ENCODE data around the gene PEX11G. TPM values are rescaled to one million over a fixed set of nuclear protein-coding genes. Genes with fewer than 3 reads are reported as not detected.
A peak's percentile ranks its signal among the peaks of the same experiment; 100 is the strongest.

Gene PEX11G
- total and polyA plus RNA-seq, 2 donors = 1.6 to 5.2 TPM

GRCh38 chr19:7494416-7495098, 5.7 kb upstream of the PEX11G start:
- no peak for DNase-seq (ENCODE audit: extremely low spot score)
- WGBS = 31% methylated on average over 13 of the region's 13 CpGs
- H3K27ac ChIP-seq (ENCODE audit: low read depth) = peak overlapping the region; percentile 90

GRCh38 chr19:7492558-7492957, 3.7 kb upstream of the PEX11G start:
- 70% methylated on average over 11 of the region's 11 CpGs for WGBS
- no peaks in the 10 kb centered on the region for H3K4me1 ChIP-seq (ENCODE audit: insufficient read depth)
- H3K36me3 ChIP-seq (ENCODE audit: insufficient read depth) = no peaks in the 10 kb centered on the region
- no peak for DNase-seq (ENCODE audit: extremely low spot score)
- H3K4me3 ChIP-seq (ENCODE audit: low read depth, low read length) = no peak overlapping the region
- H3K27ac ChIP-seq (ENCODE audit: low read depth) = no peak overlapping the region

More at GRCh38 chr19:7494416-7495098, 5.7 kb upstream of the PEX11G start:
- Histone ChIP-seq H3K36me3 (ENCODE audit: insufficient read depth) (no peaks in the 10 kb centered on the region), H3K4me3 (ENCODE audit: low read depth, low read length) (no peak overlapping the region), H3K4me1 (ENCODE audit: insufficient read depth) (no peaks in the 10 kb centered on the region)

GRCh38 chr19:7492142-7492541, 3.3 kb upstream of the PEX11G start:
- Histone ChIP-seq H3K27ac (ENCODE audit: low read depth) (no peak overlapping the region), H3K4me1 (ENCODE audit: insufficient read depth) (no peaks in the 10 kb centered on the region), H3K4me3 (ENCODE audit: low read depth, low read length) (no peak overlapping the region), H3K36me3 (ENCODE audit: insufficient read depth) (no peaks in the 10 kb centered on the region)
- 65% methylated on average over 4 of the region's 4 CpGs for WGBS
- no peak for DNase-seq (ENCODE audit: extremely low spot score)

GRCh38 chr19:7489609-7490044, 792 bp upstream of the PEX11G start:
- H3K36me3 ChIP-seq (ENCODE audit: insufficient read depth) = no peaks in the 10 kb centered on the region
- H3K27ac ChIP-seq (ENCODE audit: low read depth) = no peak overlapping the region
- no peaks in the 10 kb centered on the region for H3K4me1 ChIP-seq (ENCODE audit: insufficient read depth)
- DNase-seq (ENCODE audit: extremely low spot score) = no peak
- 84% methylated on average over 11 of the region's 11 CpGs for WGBS
- H3K4me3 ChIP-seq (ENCODE audit: low read depth, low read length) = no peak overlapping the region

- no peaks in the 10 kb centered on the region for H3K36me3 ChIP-seq (ENCODE audit: insufficient read depth)
- no peaks in the 10 kb centered on the region for H3K4me1 ChIP-seq (ENCODE audit: insufficient read depth)
- DNase-seq (ENCODE audit: extremely low spot score) = no peak
- no peak overlapping the region for H3K4me3 ChIP-seq (ENCODE audit: low read depth, low read length)
- WGBS = 77% methylated on average over 2 of the region's 2 CpGs
- no peak overlapping the region for H3K27ac ChIP-seq (ENCODE audit: low read depth)
These were observed 1.9 kb downstream of the PEX11G start for GRCh38 chr19:7486923-7487322.

GRCh38 chr19:7483720-7484201, 5.1 kb downstream of the PEX11G start:
- 68% methylated on average over 17 of the region's 17 CpGs for WGBS
- no peaks in the 10 kb centered on the region for H3K36me3 ChIP-seq (ENCODE audit: insufficient read depth)
- H3K27ac ChIP-seq (ENCODE audit: low read depth) = no peak overlapping the region
- peak; percentile 25 for DNase-seq (ENCODE audit: extremely low spot score)
- H3K4me3 ChIP-seq (ENCODE audit: low read depth, low read length) = no peak overlapping the region
- H3K4me1 ChIP-seq (ENCODE audit: insufficient read depth) = no peaks in the 10 kb centered on the region

- H3K4me1 ChIP-seq (ENCODE audit: insufficient read depth) = no peaks in the 10 kb centered on the region
- peak; percentile 45 for DNase-seq (ENCODE audit: extremely low spot score)
- no peak overlapping the region for H3K4me3 ChIP-seq (ENCODE audit: low read depth, low read length)
- WGBS = 33% methylated on average over 37 of the region's 37 CpGs
- H3K27ac ChIP-seq (ENCODE audit: low read depth) = no peak overlapping the region
- H3K36me3 ChIP-seq (ENCODE audit: insufficient read depth) = no peaks in the 10 kb centered on the region
These were observed 6.0 kb downstream of the PEX11G start for GRCh38 chr19:7482584-7483439.

- Histone ChIP-seq H3K4me3 (ENCODE audit: low read depth, low read length) (no peak overlapping the region), H3K36me3 (ENCODE audit: insufficient read depth) (no peaks in the 10 kb centered on the region), H3K4me1 (ENCODE audit: insufficient read depth) (no peaks in the 10 kb centered on the region), H3K27ac (ENCODE audit: low read depth) (no peak overlapping the region)
- 85% methylated on average over 7 of the region's 7 CpGs for WGBS
- no peak for DNase-seq (ENCODE audit: extremely low spot score)
These were observed 7.9 kb downstream of the PEX11G start for GRCh38 chr19:7480970-7481255.

GRCh38 chr19:7480222-7480969, 8.4 kb downstream of the PEX11G start:
- Histone ChIP-seq H3K4me1 (ENCODE audit: insufficient read depth) (no peaks in the 10 kb centered on the region), H3K4me3 (ENCODE audit: low read depth, low read length) (no peak overlapping the region), H3K27ac (ENCODE audit: low read depth) (no peak overlapping the region), H3K36me3 (ENCODE audit: insufficient read depth) (no peaks in the 10 kb centered on the region)
- 69% methylated on average over 11 of the region's 11 CpGs for WGBS
- DNase-seq (ENCODE audit: extremely low spot score) = no peak

- 82% methylated on average over 9 of the region's 9 CpGs for WGBS
- DNase-seq (ENCODE audit: extremely low spot score) = no peak
- Histone ChIP-seq H3K4me3 (ENCODE audit: low read depth, low read length) (no peak overlapping the region), H3K36me3 (ENCODE audit: insufficient read depth) (no peaks in the 10 kb centered on the region), H3K4me1 (ENCODE audit: insufficient read depth) (no peaks in the 10 kb centered on the region), H3K27ac (ENCODE audit: low read depth) (no peak overlapping the region)
These were observed 10.0 kb downstream of the PEX11G start for GRCh38 chr19:7478843-7479227.

GRCh38 chr19:7478173-7478842, 10.5 kb downstream of the PEX11G start:
- H3K27ac ChIP-seq (ENCODE audit: low read depth) = no peak overlapping the region
- H3K4me3 ChIP-seq (ENCODE audit: low read depth, low read length) = no peak overlapping the region
- DNase-seq (ENCODE audit: extremely low spot score) = no peak
- 59% methylated on average over 26 of the region's 26 CpGs for WGBS
- no peaks in the 10 kb centered on the region for H3K36me3 ChIP-seq (ENCODE audit: insufficient read depth)
- H3K4me1 ChIP-seq (ENCODE audit: insufficient read depth) = no peaks in the 10 kb centered on the region

GRCh38 chr19:7477758-7478157, 11.1 kb downstream of the PEX11G start:
- 85% methylated on average over 10 of the region's 10 CpGs for WGBS
- DNase-seq (ENCODE audit: extremely low spot score) = no peak
- Histone ChIP-seq H3K4me3 (ENCODE audit: low read depth, low read length) (no peak overlapping the region), H3K27ac (ENCODE audit: low read depth) (no peak overlapping the region), H3K36me3 (ENCODE audit: insufficient read depth) (no peaks in the 10 kb centered on the region), H3K4me1 (ENCODE audit: insufficient read depth) (no peaks in the 10 kb centered on the region)

- 72% methylated on average over 35 of the region's 35 CpGs for WGBS
- no peaks in the 10 kb centered on the region for H3K4me1 ChIP-seq (ENCODE audit: insufficient read depth)
- no peak for DNase-seq (ENCODE audit: extremely low spot score)
- no peak overlapping the region for H3K27ac ChIP-seq (ENCODE audit: low read depth)
- no peaks in the 10 kb centered on the region for H3K36me3 ChIP-seq (ENCODE audit: insufficient read depth)
- no peak overlapping the region for H3K4me3 ChIP-seq (ENCODE audit: low read depth, low read length)
These were observed 11.9 kb downstream of the PEX11G start for GRCh38 chr19:7476777-7477494.
